ENCODE results near the gene RAB6A. TPM values are rescaled to one million over a fixed set of nuclear protein-coding genes. Genes with fewer than 3 reads are reported as not detected.
"Not testable (repeated sequence)": the region's sequence is repeated elsewhere in the genome, so short reads cannot be mapped to it uniquely, and the experiment has no call there.

The RAB6A gene
- total RNA-seq, 1 experiment from 2014 or later: 142 TPM

DNA sequence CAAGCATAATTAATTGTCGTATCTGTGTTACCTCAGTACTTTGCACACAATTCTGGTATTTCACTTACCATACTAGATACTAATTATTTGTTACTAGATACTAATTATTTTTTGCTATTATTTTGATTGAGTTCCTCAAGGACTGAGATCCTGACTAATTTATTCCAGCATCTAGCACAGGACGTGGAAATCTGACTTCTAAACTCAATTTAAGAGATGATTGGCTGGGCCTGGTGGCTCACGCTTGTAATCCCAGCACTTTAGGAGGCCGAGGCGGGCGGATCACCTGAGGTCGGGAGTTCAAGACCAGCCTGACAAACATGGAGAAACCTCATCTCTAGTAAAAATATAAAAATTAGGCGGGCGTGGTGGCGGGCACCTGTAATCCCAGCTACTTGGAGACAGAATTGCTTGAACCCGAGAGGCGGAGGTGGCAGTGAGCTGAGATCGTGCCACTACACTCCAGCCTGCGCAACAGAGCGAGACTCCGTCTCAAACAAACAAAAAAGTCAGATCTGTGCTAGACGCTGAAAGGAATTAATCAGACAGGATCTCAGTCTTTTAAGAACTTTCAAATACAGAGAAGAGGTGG, 26.3 kb upstream of the RAB6A start:
- Histone ChIP-seq H3F3A (ENCODE audit: insufficient read depth, low read depth) (peaks cover 44% of the 10 kb centered on the region; the same call in 1 of the 2 replicates), H3K27me3 (ENCODE audit: insufficient read depth, low read depth) (no peaks in the 10 kb centered on the region), H3K4me3 (peak overlapping the region; percentile 78), H3K4me1 (replicated peaks; ENCODE audit: insufficient read depth) (peaks cover 36% of the 10 kb centered on the region), H2AFZ (peak overlapping the region; percentile 93), H4K20me1 (ENCODE audit: insufficient read depth) (no peaks in the 10 kb centered on the region), H3K79me2 (ENCODE audit: low read depth) (peaks cover 33% of the 10 kb centered on the region), H3K27ac (peak overlapping the region; percentile 92), H3K9me2 (ENCODE audit: insufficient read depth) (0 out of 2 replicates have a peak, but pooled peaks cover 3% of the 10 kb centered on the region), H3K4me2 (peak overlapping the region; percentile 91), H3K9me3 (ENCODE audit: insufficient read depth, low read depth) (no peaks in the 10 kb centered on the region), H3K36me3 (ENCODE audit: low read depth) (peaks cover 7% of the 10 kb centered on the region; the same call in 1 of the 2 replicates)
- BruUV-seq (replicated peaks): TSS peak; percentile 85
- ChIA-PET POLR2A (ENCODE audit: unreplicated experiment) (interaction anchor here (0.6 to 1.2 kb wide), 3 partner anchors 26 to 239 kb away, joined by 3 to 7 read pairs (median 7); partner anchors contain the start of gene RAB6A), CTCF (no interaction called here)
- DNase-seq: peak in 1 of 2 experiments; percentile 6
- TF ChIP-seq EZH2 (IDR thresholded peaks at IDR 0.05; ENCODE audit: low read depth): no peak
- no peak for TF ChIP-seq CTCF (conservative IDR thresholded peaks at IDR 0.05)
- intact Hi-C loops (cut with micrococcal nuclease; ENCODE audit: unreplicated experiment): loop anchor here (1.0 kb wide), 1 partner anchor 8 kb away; no protein-coding TSS in a partner anchor

DNA sequence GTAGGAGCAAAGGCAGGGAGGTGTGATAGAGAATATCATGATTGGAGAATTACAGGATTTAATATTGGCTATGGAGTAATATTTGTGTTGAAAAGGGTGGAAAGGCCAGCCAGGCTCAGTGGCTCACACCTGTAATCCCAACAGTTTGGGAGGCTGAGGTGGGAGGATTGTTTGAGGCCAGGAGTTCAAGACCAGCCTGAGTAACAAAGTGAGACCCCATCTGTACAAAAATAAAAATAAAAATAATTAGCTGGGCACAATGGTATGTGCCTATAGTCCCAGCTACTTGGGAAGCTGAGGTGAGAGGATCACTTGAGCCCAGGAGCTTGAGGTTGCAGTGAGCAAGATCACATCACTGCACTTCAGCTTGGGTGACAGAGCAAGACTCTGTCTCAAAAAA, 24.6 kb upstream of the RAB6A start:
- peaks cover 53% of the 10 kb centered on the region for H3F3A ChIP-seq (ENCODE audit: insufficient read depth, low read depth)
- intact Hi-C loops (cut with micrococcal nuclease; ENCODE audit: unreplicated experiment); H3K4me3 ChIP-seq; H4K20me1 ChIP-seq (ENCODE audit: insufficient read depth); H3K36me3 ChIP-seq (ENCODE audit: low read depth); H3K9me2 ChIP-seq (ENCODE audit: insufficient read depth); H2AFZ ChIP-seq; DNase-seq; H3K4me2 ChIP-seq; H3K9me3 ChIP-seq (ENCODE audit: insufficient read depth, low read depth); H3K27me3 ChIP-seq (ENCODE audit: insufficient read depth, low read depth); BruUV-seq (replicated peaks): not testable (repeated sequence)
- H3K79me2 ChIP-seq (ENCODE audit: low read depth): peaks cover 18% of the 10 kb centered on the region
- CTCF ChIA-PET: interaction anchor here (0.6 kb wide), 1 partner anchor 178 kb away, joined by 6 read pairs; no protein-coding TSS in a partner anchor
- POLR2A ChIA-PET (ENCODE audit: unreplicated experiment): interaction anchor here (0.5 to 0.6 kb wide), 3 partner anchors 114 to 911 kb away, joined by 3 to 17 read pairs (median 6); partner anchors contain the start of gene PPME1
- peak overlapping the region; percentile 91 for H3K27ac ChIP-seq
- H3K4me1 ChIP-seq (replicated peaks; ENCODE audit: insufficient read depth): peaks cover 45% of the 10 kb centered on the region

DNA sequence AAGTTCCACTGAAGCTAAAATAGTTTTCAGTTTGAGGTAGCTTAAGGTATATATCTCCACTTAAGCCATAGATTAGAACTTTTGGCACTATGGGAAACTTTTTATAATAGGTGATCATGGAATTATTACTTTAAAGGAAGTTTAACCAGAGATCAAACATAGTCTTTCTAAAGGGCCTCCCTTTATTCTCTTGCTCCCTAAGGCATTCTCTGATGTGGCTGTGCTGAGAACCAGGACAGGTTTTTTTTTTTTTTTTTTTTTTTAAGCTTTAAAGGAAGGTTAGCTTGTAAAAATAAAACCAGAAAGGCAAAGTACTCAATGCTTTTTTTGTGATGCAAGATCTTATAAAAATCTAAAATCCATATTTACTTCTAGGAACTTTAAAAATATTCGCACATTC, 23.9 kb upstream of the RAB6A start:
- Histone ChIP-seq H4K20me1 (ENCODE audit: insufficient read depth) (no peaks in the 10 kb centered on the region), H3K9me2 (ENCODE audit: insufficient read depth) (0 out of 2 replicates have a peak, but pooled peaks cover 3% of the 10 kb centered on the region), H3K9me3 (ENCODE audit: insufficient read depth, low read depth) (no peaks in the 10 kb centered on the region), H3K27me3 (ENCODE audit: insufficient read depth, low read depth) (no peaks in the 10 kb centered on the region), H3K79me2 (ENCODE audit: low read depth) (peaks cover 16% of the 10 kb centered on the region), H3K4me2 (peak overlapping the region; percentile 54), H3K27ac (peak overlapping the region; percentile 91), H3K36me3 (ENCODE audit: low read depth) (no peaks in the 10 kb centered on the region), H3K4me1 (replicated peaks; ENCODE audit: insufficient read depth) (peaks cover 52% of the 10 kb centered on the region), H3K4me3 (no peak overlapping the region; the same call in 1 of the 2 replicates), H3F3A (ENCODE audit: insufficient read depth, low read depth) (peaks cover 60% of the 10 kb centered on the region), H2AFZ (no peak overlapping the region)
- DNase-seq: no peak
- BruUV-seq (replicated peaks): no TSS peak
- ChIA-PET CTCF (interaction anchor here (0.6 kb wide), 2 partner anchors 179 to 786 kb away, joined by 3 to 6 read pairs; no protein-coding TSS in a partner anchor), POLR2A (ENCODE audit: unreplicated experiment) (interaction anchor here (0.5 to 1.1 kb wide), 3 partner anchors 24 to 387 kb away, joined by 5 to 17 read pairs (median 6); partner anchors contain the start of genes PPME1 and RAB6A)
- intact Hi-C loops (cut with micrococcal nuclease; ENCODE audit: unreplicated experiment): no loop called here
- TF ChIP-seq EZH2 (IDR thresholded peaks at IDR 0.05; ENCODE audit: low read depth) (no peak), CTCF (conservative IDR thresholded peaks at IDR 0.05) (no peak)
